Calu3 (cell line): Measurements from ENCODE around the gene TFF1. TPM values are rescaled to one million over a fixed set of nuclear protein-coding genes. Genes with fewer than 3 reads are reported as not detected.

ENCODE experiments used
- BruUV-seq: library from RNA; stranded (reverse); fragments of 400-500 nt; replicated peaks from 2 replicates; lab custom pipeline; 2021; lab: Mats Ljungman, UMichigan
- CTCF ChIA-PET: fragments of 300-600 bp; sonication (Branson Sonifier 250); formaldehyde crosslinking; loops from one replicate; lab custom pipeline; 2022; ENCODE audit warnings: antibody characterized with exemption; lab: Charles Lee
- DNase-seq: peaks from one replicate; pipeline ENCODE4 v3.0.0; 2022
- H3K27ac Mint-ChIP-seq: one replicate; pipeline ENCODE4 v1.8.0; 2022; ENCODE audit warnings: mixed read lengths; ENCODE audit not compliant: unreplicated experiment
- H3K27me3 Mint-ChIP-seq: one replicate; pipeline ENCODE4 v1.8.0; 2022; ENCODE audit warnings: mixed read lengths; ENCODE audit not compliant: unreplicated experiment
- H3K36me3 Mint-ChIP-seq: one replicate; pipeline ENCODE4 v1.8.0; 2022; ENCODE audit warnings: mild to moderate bottlenecking, moderate library complexity, mixed read lengths; ENCODE audit not compliant: insufficient read depth, unreplicated experiment
- H3K4me1 Mint-ChIP-seq: one replicate; pipeline ENCODE4 v1.8.0; 2022; ENCODE audit warnings: mild to moderate bottlenecking, low read depth, mixed read lengths; ENCODE audit not compliant: unreplicated experiment
- H3K4me3 Mint-ChIP-seq: one replicate; pipeline ENCODE4 v1.8.0; 2022; ENCODE audit warnings: mild to moderate bottlenecking, low read depth, moderate library complexity, mixed read lengths; ENCODE audit not compliant: unreplicated experiment
- H3K9me3 Mint-ChIP-seq: one replicate; pipeline ENCODE4 v1.8.0; 2022; ENCODE audit warnings: low read depth, mixed read lengths; ENCODE audit not compliant: unreplicated experiment
- CTCF ChIP-seq: fragments of 200-600 bp; IDR thresholded peaks from one replicate; pipeline ENCODE4 v1.8.0; 2022; ENCODE audit warnings: antibody characterized with exemption; ENCODE audit not compliant: unreplicated experiment
- intact Hi-C: fragments of 100-400 bp; cut with micrococcal nuclease; formaldehyde crosslinking; loops from one replicate; pipeline ENCODE4 v1.10.0; 2022; ENCODE audit not compliant: unreplicated experiment
- total RNA-seq: library from RNA; stranded (reverse); gene quantifications from 2 replicates; pipeline ENCODE4 v1.2.3, GENCODE V29; 2022

TFF1 gene
- total RNA-seq, 1 experiment from 2014 or later: not detected

- intact Hi-C loops: no loop called here
- Mint-ChIP-seq H3K36me3 (no peaks in the 10 kb centered on the region), H3K4me1 (peaks cover 17% of the 10 kb centered on the region), H3K27ac (no peak overlapping the region), H3K4me3 (no peak overlapping the region), H3K27me3 (peaks cover 17% of the 10 kb centered on the region), H3K9me3 (peaks cover 6% of the 10 kb centered on the region)
- no peak for TF ChIP-seq CTCF
- no TSS peak for BruUV-seq
- CTCF ChIA-PET: interaction anchor here (1.3 kb wide), 1 partner anchor 28 kb away, joined by 3 read pairs; no protein-coding TSS in a partner anchor
- DNase-seq: no peak
Observed at GRCh38 chr21:42353623-42354022, 12.7 kb downstream of the TFF1 start.

- DNase-seq: no peak
- intact Hi-C loops: no loop called here
- CTCF ChIA-PET: interaction anchor here (1.3 kb wide), 1 partner anchor 29 kb away, joined by 3 read pairs; no protein-coding TSS in a partner anchor
- H3K36me3 Mint-ChIP-seq: no peaks in the 10 kb centered on the region
- TF ChIP-seq CTCF: no peak
- peaks cover 4% of the 10 kb centered on the region for H3K9me3 Mint-ChIP-seq
- no TSS peak for BruUV-seq
- H3K27ac Mint-ChIP-seq: no peak overlapping the region
- peaks cover 7% of the 10 kb centered on the region for H3K4me1 Mint-ChIP-seq
- peaks cover 17% of the 10 kb centered on the region for H3K27me3 Mint-ChIP-seq
- H3K4me3 Mint-ChIP-seq: no peak overlapping the region
Observed at GRCh38 chr21:42352441-42353095, 13.8 kb downstream of the TFF1 start.

GRCh38 chr21:42351626-42352440 is 14.5 kb downstream of the TFF1 start:
- Mint-ChIP-seq H3K27ac (no peak overlapping the region), H3K27me3 (peaks cover 17% of the 10 kb centered on the region), H3K9me3 (peaks cover 4% of the 10 kb centered on the region), H3K36me3 (no peaks in the 10 kb centered on the region), H3K4me1 (peaks cover 7% of the 10 kb centered on the region), H3K4me3 (no peak overlapping the region)
- CTCF ChIA-PET: no interaction called here
- intact Hi-C loops: no loop called here
- BruUV-seq: no TSS peak
- DNase-seq: no peak
- TF ChIP-seq CTCF: no peak

- H3K27ac Mint-ChIP-seq: no peak within 1 kb of the TSS
- peaks cover 17% of the 10 kb centered on the region for H3K27me3 Mint-ChIP-seq
- H3K4me3 Mint-ChIP-seq: no peak within 1 kb of the TSS
- no peaks in the 10 kb centered on the region for H3K36me3 Mint-ChIP-seq
- DNase-seq: peak; percentile 24
- peaks cover 7% of the 10 kb centered on the region for H3K4me1 Mint-ChIP-seq
- CTCF ChIA-PET: no interaction called here
- BruUV-seq: no TSS peak
- intact Hi-C loops: no loop called here
- no peak for TF ChIP-seq CTCF
- H3K9me3 Mint-ChIP-seq: peaks cover 4% of the 10 kb centered on the region
Observed at GRCh38 chr21:42350927-42351426, 15.4 kb downstream of the TFF1 start, which contains the start of gene TFF2. Gene TFF2 (minus strand): TSS chr21:42350994. CDS start chr21:42350957, 37 bp downstream.
